Heart right ventricle (tissue), 16 donors: ENCODE results near the gene CIDEA. TPM values are rescaled to one million over a fixed set of nuclear protein-coding genes. Genes with fewer than 3 reads are reported as not detected.

Source experiments
- ATAC-seq, 8 donors: fragments of 200-7000 bp; cut with Tn5 transposase; one replicate each; pipeline ENCODE4 v1.9.1; 2020; ENCODE audit warnings: mild to moderate bottlenecking in 8 of 8, moderate library complexity in 8 of 8, moderate number of reproducible peaks in 1 of 8
- DNase-seq, 2 donors: peaks; one replicate each; pipeline ENCODE4 v3.0.0-alpha.2; 2020
- H3K27ac ChIP-seq, 10 donors: fragments of 200-600 bp; sonication (generic) in 2 of 10; one replicate each; pipeline versions ENCODE4 v1.5.0 to v1.8.0; 2020 to 2022; ENCODE audit warnings: mild to moderate bottlenecking in 3 of 10
- H3K27me3 ChIP-seq, 7 donors: fragments of 200-600 bp; one replicate each; pipeline ENCODE4 v1.8.0; 2021 to 2022; ENCODE audit warnings: mild to moderate bottlenecking in 2 of 7
- H3K36me3 ChIP-seq, 9 donors: fragments of 200-600 bp; sonication (generic) in 1 of 9; one replicate each; pipeline versions ENCODE4 v1.5.0 to v1.8.0; 2020 to 2022; ENCODE audit warnings: mild to moderate bottlenecking in 2 of 9
- H3K4me1 ChIP-seq, 9 donors: fragments of 200-600 bp; sonication (generic) in 1 of 9; one replicate each; pipeline versions ENCODE4 v1.5.0 to v1.8.0; 2020 to 2022; ENCODE audit warnings: mild to moderate bottlenecking in 4 of 9
- H3K4me3 ChIP-seq, 10 donors: fragments of 200-600 bp; sonication (generic) in 2 of 10; one replicate each; pipeline versions ENCODE4 v1.5.0 to v1.8.0; 2020 to 2022; ENCODE audit warnings: mild to moderate bottlenecking in 7 of 10, moderate library complexity in 2 of 10
- H3K9me3 ChIP-seq, 11 donors: fragments of 200-600 bp in 10 of 11; sonication (generic) in 2 of 11; one replicate each; pipeline versions ENCODE4 v1.5.0 to v1.8.0; 2013 to 2022; ENCODE audit warnings: mild to moderate bottlenecking in 2 of 11, control low read depth in 1 of 11, moderate library complexity in 1 of 11
- CTCF ChIP-seq, 9 donors: fragments of 200-600 bp; sonication (generic) in 2 of 9; IDR thresholded peaks; one replicate each; pipeline versions ENCODE4 v1.5.0 to v1.8.0; 2021 to 2022; ENCODE audit warnings: antibody characterized with exemption in 9 of 9, mild to moderate bottlenecking in 5 of 9, moderate library complexity in 1 of 9
- WGBS, 2 donors: extraction: QIAGEN DNeasy Blood & Tissue Kit; methylation state at CpG; one replicate each; pipeline ENCODE4 v1.1.7; 2013; ENCODE audit warnings: inconsistent platforms in 1 of 2; 5-methylcytosine and 5-hydroxymethylcytosine counted together
- intact Hi-C, 10 donors: fragments of 100-400 bp; cut with DNase I; formaldehyde crosslinking; loops; one replicate each; pipeline versions ENCODE4 v1.11.1 to v1.14.2; 2022
- polyA plus RNA-seq, 2 donors: library from polyadenylated mRNA; stranded (reverse); fragments of 200-250 nt; gene quantifications; one replicate each; pipeline ENCODE4 v1.2.3, GENCODE V29; 2013
- total RNA-seq, 10 donors: library from RNA; stranded (reverse); fragmentation: NEBNext Ultra II Directional in 3 of 10; extraction: Animal tissue kit (Norgen Biotek cat#: 25700) in 3 of 10; gene quantifications; one replicate each; pipeline versions ENCODE4 v1.2.1 to v1.2.4, GENCODE V29; 2021 to 2023
- donor health status: Arrhythmogenic right ventricular cardiomyopathy.
- donor health status: ischemic (EF 13 %, LVEDD 7.1; RV severe dilation, severe dysfunction).
- donor health status: healthy with polysubstance abuse.
- donor health status: DM: no; HTN: yes; CAD: no.
- donor health status: DM: no; HTN: no; CAD: no.
- donor health status: ischemic (EF 25% LVEDD 6.9; RV normal size, moderate dysfunction).
- donor health status: ischemic (EF 25% LVEDD 5.7; RV mildly dilated, moderate dysfunction).
- donor health status: healthy.
- donor health status: DM: yes; HTN: yes; CAD: no.
- donor health status: Ischemic cardiomyopathy.
- donor health status: ischemic (EF 35%, LVEDD 5.7; RV mildly dilated, moderate dysfunction).
- donor health status: nonischemic (EF 11% LVEDD 7.7; RV severe dilation, severe dysfunction).
- donor health status: DM: yes; HTN: yes; CAD: no.
- donor health status: PGD.
- donor health status: ischemic (EF 29% LVEDD 5.4; RV normal size, mild dysfunction).
- donor health status: nonischemic (EF 23%, LVEDD 6.1; RV moderate dilation, normal function).

CIDEA gene
- total and polyA plus RNA-seq, 12 donors: 0.37 to 6.8 (median 1.4) TPM; not detected in 2

- H3K9me3 ChIP-seq: no peaks in the 10 kb centered on the region
- no peak overlapping the region for H3K27ac ChIP-seq
- peaks cover 7 to 59% (median 40%) of the 10 kb centered on the region in 7 donors for H3K27me3 ChIP-seq
- intact Hi-C loops: no loop called here
- no peak for DNase-seq
- peaks cover 8 to 35% (median 21%) of the 10 kb centered on the region in 9 donors for H3K4me1 ChIP-seq
- peak in 1 of 8 donors; percentile 54 for ATAC-seq
- H3K4me3 ChIP-seq: no peak overlapping the region
- no peaks in the 10 kb centered on the region for H3K36me3 ChIP-seq
- 82 to 83% methylated on average over 6 of the region's 6 CpGs for WGBS, 2 donors
- TF ChIP-seq CTCF (IDR thresholded peaks at IDR 0.05): no peak
Measured at GRCh38 chr18:12252061-12252460, 2.1 kb upstream of the CIDEA start.

GRCh38 chr18:12253027-12253426, 1.1 kb upstream of the CIDEA start:
- TF ChIP-seq CTCF (IDR thresholded peaks at IDR 0.05): no peak
- ATAC-seq (peak in 4 of 8 donors; percentile 18 to 76 (median 38)), DNase-seq (no peak)
- H3K27me3 ChIP-seq: peaks cover 7 to 49% (median 33%) of the 10 kb centered on the region in 7 donors
- H3K36me3 ChIP-seq: no peaks in the 10 kb centered on the region
- WGBS, 2 donors: 43 to 55% methylated on average over 11 of the region's 11 CpGs
- no peak overlapping the region for H3K27ac ChIP-seq
- intact Hi-C loops: no loop called here
- H3K9me3 ChIP-seq: no peaks in the 10 kb centered on the region
- H3K4me1 ChIP-seq: peaks cover 8 to 38% (median 21%) of the 10 kb centered on the region in 9 donors
- H3K4me3 ChIP-seq: peak overlapping the region in 1 of 10 donors; percentile 47

GRCh38 chr18:12253663-12254135, 462 bp upstream of the CIDEA start:
- Histone ChIP-seq H3K9me3 (no peaks in the 10 kb centered on the region), H3K36me3 (no peaks in the 10 kb centered on the region), H3K4me3 (peak overlapping the region in 9 of 10 donors; percentile 24 to 52 (median 46)), H3K27ac (no peak overlapping the region), H3K27me3 (peaks cover 7 to 49% (median 28%) of the 10 kb centered on the region in 7 donors), H3K4me1 (peaks cover 8 to 38% (median 21%) of the 10 kb centered on the region in 9 donors)
- no peak for DNase-seq
- intact Hi-C loops: no loop called here
- no peak for TF ChIP-seq CTCF (IDR thresholded peaks at IDR 0.05)
- 3 to 4% methylated on average over 20 of the region's 20 CpGs for WGBS, 2 donors
- peak; percentile 38 to 80 (median 68) for ATAC-seq

- WGBS, 2 donors: 59 to 68% methylated on average over 38 of the region's 38 CpGs
- peak overlapping the region in 1 of 10 donors; percentile 49 for H3K4me3 ChIP-seq
- H3K4me1 ChIP-seq: peaks cover 8 to 38% (median 21%) of the 10 kb centered on the region in 9 donors
- H3K36me3 ChIP-seq: no peaks in the 10 kb centered on the region
- ATAC-seq (no peak), DNase-seq (no peak)
- intact Hi-C loops: no loop called here
- no peaks in the 10 kb centered on the region for H3K9me3 ChIP-seq
- no peak overlapping the region for H3K27ac ChIP-seq
- no peak for TF ChIP-seq CTCF (IDR thresholded peaks at IDR 0.05)
- peaks cover 7 to 42% (median 26%) of the 10 kb centered on the region in 7 donors for H3K27me3 ChIP-seq
Measured at GRCh38 chr18:12254820-12255511, 805 bp downstream of the CIDEA start.
